Activated CD4-positive, alpha-beta T cell treated with anti-CD3 and anti-CD28 coated beads, Interleukin-2, Interleukin-6, amounts not matched to agents 100 ng/mL and 50 ng/mL, durations not matched to agents 16 hours and 8 hours (primary cell): ENCODE measurements around the gene ARMC9.
"Not testable (repeated sequence)": the region's sequence is repeated elsewhere in the genome, so short reads cannot be mapped to it uniquely, and the experiment has no call there.

ENCODE experiments used
- DNase-seq: peaks from one replicate; pipeline ENCODE4 v3.0.0-alpha.2; 2020

ARMC9 gene

DNA sequence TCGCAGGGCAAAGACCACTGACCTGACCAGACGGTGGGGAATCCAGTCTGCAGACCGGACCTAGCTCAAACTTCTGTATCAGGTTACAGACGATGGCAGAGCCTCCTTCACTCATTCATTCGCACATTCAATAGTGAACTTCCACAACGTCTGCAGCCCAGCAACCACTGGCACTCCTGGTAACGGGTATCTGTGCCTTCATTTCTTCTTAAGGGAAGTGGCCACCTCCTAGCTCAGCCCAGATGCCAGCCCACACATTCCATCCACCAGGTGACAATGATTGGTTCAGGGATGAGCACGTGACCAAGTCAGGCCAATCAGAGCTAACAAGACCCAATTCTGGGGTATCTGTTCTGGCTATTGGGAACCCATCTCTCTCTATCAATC is 15.9 kb upstream of the ARMC9 start:
- DNase-seq, result no peak

DNA sequence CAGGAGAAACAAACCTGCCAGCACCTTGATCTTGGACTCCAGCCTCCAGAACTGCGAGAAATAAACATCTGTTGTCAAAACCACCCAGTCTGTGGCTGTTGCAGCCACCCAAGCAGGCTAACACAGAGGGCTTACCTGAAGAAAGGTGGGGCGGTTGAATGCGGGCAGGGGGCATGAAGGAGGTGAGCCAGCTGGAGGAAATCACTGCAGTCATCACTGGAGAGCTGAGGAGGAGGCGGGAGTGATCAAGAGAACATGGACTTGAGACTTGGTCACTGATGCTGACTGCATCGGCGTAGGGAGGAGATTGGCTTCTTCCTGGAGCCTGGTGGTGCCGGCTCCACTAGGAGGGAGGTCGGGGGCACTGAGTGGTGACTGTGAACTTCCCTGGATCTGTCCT is 14.6 kb upstream of the ARMC9 start:
- DNase-seq, result no peak

DNA sequence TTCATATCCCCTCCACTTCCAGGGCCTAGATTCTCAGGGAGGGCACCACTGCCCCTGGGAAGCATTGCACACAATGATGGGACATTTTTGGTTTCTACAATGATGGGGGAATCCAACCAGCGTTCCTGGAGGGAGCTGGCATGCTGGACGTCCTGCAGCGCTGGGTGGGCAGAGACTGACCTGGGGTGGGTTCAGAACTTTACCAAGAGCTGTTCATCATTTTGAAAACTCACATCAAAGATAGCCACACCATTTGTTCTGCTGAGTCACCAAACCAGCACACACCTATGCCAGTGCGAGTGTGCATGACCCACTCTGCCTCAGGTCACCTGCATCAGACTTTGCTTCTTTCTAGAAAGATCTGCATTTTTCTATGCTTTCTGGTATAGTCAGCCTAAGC is 14.1 kb upstream of the ARMC9 start:
- DNase-seq, result no peak

DNA sequence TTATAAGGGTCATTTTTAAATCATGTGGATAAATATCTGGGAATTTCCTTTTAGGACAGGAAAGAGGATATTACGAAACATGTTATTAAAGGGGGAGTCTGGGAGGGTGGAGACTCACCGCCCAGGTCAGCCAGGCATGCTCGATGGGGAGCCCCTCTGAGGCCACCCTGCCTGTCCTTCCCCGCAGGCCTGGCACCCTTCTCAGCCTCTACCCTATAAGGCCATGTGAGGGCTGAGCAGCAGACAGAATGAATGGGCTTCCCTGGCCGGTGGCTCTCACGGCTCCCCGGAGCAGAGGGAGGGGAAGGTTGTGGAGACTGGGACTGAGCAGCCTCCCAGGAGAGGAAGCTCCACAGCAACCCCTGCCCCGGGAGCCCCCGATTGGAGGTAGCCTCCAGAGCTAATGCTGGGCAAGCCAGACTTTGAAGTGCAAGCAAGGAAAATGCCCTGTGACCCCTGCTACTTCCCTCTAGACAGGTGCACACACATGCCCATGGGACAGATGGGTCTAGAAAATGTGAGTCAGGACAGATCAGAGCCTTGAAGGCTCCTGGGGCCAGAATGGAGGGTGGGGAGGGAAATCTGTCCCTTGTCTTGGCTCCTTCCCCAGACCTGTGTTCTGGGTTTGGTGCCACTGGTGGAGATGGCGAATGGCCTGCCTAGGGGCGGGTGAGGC is 13.2 kb upstream of the ARMC9 start:
- DNase-seq, result no peak

DNA sequence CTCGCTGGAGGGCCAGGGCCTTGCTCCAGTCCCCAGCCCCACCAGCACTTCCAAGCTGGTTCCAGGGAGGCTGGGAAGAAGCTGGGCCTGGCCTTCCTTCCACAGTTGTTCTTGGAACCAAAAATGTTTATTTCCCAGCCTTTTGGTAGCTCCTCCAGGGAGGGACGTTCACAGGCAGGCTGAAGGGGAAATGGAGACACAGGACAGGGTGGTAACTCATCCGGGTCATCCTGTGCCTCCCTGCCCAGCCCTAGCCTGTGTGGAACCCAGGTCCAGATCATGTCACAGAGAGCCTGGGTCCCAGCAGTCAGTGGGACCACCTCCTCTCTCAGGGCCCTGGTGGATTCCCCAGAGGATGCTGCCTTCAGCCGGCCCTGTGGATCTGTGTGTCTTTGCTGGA is 12.5 kb upstream of the ARMC9 start:
- no peak for DNase-seq

DNA sequence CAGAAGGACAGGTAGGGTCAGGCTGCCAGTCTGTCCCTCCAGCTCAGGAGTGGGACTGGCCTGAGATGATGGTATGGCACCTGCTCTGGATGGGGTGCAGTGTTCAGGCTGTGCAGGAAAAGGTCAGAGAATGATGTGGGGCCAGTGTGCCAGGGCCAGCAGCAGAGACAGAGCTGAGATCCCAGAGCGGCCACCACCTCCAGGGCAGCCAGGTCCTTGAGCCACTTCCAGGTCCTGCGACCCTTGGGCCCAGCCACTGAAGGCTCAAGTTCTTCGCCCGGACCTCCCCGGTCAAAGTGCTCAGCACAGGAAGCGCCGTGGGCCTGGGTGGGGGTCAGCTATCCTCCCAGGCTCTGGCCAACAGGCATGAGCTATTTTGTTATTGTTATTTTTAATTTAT is 12.1 kb upstream of the ARMC9 start:
- DNase-seq, result no peak

DNA sequence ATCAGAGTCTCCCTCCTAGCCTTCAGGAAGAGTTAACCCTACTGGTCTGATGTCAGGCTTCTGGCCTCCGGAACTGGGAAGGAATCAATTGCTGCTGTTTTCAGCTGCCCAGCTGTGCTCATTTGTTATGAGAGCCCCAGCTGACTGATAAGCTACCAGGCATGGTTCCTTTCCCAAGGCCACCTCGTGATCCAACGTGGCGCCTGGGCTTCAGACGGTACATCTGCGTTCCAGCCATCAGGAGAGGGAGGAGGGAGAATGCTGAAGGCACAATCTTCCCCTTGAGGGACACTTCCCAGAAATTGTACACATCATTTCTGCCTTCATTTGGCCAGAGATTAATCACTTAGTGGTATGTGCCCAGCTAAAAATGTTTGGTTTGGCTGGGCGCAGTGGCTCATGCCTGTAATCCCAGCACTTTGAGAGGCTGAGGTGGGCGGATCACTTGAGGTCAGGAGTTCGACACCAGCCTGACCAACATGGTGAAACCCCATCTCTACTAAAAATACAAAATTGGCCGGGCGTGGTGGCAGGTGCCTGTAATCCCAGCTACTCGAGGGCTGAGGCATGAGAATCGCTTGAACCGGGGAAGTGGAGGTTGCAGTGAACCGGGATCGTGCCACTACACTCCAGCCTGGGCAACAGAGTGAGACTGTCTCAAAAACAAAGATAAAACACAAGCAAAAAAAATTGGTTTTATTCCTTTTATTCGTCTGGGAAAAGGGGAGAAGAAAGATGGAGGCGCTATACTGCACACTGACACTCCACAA is 10.5 kb upstream of the ARMC9 start:
- DNase-seq, result no peak

DNA sequence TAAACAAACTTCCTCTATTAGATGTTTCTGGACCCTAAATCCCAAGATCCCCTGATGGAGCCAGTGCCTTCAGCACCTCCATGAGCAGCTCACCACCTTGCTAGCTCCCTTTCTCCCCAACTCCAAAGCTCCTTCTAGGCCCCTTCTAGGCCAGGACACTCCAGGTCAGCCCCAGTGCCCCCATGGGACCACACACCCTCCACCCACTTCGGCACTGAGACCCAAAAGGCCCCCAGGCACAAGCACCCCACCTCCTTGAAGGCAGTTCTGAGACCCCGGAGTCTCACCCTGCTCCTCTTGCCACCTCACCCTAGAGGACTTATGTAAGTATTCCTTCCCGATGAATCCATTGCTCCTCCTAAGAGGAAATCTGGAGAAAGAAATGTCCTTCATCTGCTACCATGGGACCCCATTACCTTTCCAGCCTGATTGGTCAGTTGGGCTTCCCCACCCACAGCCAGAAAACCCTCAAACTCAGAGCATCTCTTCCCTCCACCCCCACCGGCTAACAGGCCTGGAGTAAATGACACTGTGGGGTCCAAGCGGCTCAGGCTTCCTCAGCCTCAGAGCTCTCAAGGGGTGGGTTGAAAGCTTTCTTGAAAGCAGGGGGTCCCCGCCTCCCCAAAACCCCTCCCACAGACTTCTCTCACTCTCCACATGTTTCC is 9.8 kb upstream of the ARMC9 start:
- DNase-seq, result no peak

DNA sequence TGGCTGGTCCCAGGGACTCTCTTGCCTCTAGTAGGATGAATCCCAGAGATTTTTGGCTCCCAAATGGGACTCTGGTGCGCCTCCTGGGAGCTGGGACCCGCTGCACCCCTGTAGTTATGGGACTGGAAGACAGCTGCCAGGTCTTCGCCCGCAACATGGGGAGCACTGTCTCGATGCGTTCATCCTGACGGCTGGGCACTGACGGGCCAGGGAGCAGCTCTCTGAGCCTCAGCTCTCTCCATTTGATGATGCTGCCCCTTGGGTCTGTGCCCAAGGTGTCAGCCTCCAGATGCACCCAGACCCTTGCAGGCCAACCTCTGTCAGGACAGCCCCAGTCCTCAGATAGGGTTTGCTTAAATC is 9.3 kb upstream of the ARMC9 start:
- DNase-seq, result no peak

DNA sequence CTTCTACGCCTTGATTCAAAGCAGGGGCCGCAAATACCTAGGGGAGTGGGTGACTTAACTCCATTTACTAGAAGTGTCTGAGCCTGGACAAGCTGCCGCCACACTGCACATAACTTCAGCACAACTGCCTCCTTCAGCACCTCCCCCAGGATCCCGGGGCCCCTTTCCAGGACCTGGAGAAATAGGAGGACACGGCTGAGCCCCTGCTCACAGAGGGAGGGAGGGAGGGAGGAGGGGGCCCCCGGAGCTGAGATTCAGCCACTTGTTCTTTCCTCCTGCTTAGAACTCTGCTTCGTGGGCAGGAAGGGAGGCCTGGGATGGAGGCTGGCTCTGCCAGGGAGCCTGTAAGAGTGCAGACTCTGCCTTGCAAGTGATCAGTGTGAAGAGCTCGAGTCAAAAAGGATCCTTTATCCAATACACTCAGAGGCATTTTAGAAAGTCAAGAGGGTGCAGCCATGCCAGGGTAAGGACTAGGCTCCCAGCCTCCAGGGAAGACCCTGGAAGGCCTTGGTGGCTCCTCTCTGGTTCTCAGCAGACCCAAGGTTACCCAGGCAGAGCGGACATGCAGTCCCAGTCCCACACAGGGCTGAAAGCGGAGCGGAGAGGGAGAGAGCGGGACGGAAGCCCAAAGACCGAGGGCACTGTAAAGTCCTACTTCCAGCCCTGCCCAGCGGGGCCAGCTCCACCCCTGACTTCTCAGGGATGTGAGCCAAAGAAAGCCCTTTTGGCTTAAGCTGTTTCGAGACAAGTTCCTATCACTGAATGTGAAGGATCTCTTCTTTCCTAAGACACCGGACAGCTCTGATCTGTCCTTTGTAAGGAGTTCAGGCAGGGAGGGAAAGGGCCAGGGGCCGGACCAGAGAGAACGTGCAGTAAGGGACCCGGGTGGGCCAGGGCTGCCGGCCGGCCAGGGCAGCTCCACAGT is 8.6 kb upstream of the ARMC9 start:
- no peak for DNase-seq

DNA sequence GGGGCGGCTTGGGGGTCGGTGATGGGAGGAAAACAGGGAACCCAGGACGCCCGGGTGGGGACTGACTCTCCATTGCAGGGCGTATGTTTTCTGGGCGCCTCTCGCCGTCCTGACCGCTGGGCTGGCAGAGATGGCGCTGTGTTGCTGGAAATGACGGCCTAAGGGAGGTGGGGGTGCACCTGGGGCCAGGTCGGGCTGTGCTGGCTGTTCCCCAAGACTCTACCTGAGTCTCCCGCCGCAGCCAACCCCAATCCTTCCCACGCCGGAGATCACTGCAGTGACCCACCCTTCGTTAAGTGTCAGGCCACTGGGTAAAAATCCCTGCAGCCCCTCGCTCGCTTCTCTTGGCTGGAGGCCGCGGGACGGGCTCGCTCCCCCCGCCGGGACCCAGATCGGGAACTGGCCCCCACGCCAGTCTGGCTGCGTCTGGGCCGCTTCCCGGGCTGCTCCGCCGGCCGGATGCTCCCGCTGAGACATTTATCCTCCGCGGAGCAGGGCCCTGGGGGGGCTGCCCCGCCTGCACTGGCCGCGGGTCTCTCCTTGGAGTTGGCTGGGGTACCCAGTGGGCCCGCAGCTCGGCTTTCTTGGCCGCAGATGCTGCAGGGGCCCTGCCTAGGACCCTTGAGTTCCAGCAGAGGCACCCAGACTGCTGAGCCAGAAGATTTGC is 7.8 kb upstream of the ARMC9 start:
- no peak for DNase-seq

DNA sequence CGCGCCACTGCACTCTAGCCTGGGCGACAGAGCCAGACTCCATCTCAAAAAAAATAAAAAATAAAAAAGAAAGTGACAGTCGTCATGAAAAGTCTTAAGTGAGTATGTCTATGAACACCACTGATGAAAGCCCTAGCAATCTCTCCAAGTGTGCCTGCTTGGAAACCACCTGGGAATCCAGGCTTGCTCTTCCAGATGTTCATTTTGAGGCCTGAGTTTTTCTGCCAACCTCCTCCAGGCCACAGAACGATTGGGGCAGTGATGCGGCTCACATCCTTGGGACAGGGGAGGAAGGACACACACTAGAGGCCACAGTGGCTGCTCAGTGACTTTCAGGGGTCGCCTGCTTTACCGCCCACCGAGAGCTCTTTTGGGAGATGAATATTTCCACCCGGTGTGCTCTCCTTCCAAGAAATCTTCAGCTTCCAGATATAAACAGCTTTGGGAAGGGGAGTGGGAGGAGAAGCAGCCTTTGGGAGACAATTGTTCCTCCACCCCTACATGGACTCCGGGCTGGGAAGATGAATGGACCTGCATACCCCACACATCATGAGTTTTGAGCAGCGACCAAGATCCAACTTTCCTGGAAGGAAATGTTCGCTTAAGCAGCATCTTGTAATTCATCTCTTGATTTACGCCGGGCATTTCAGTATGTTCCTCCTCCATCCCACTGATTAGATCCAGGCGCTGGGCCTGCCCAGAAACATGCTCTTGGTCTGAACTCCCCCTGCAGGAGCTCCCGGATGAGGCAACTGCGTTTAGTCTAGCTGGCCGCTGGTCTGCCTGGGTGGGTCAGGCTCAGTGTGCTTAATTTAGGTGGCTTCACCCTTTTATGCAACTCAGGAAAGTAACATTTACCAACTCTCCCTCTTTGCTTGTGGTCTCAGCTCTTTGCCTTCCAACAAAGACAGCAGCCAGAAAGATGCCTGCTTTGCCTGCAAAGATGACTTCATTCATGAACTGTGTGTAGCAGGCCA is 6.2 kb upstream of the ARMC9 start:
- no peak for DNase-seq

DNA sequence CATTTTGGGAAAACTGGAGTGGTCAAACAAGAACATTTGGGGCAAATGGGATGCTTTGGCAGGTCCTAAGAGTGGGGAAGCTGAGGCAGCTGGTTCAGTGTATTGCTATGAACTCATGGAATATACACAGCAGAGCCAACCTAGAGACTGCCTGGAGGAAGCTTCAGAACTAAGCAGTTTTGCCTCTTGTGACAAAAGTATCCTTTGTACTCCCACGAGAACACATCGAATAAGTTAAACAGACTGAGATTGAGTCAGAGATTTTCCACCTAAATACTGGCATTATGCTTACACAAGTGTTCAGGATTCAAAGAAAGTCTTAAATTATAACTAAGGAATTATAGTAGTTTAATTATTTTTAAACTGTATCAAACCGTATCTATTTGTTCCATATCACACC is 5.2 kb upstream of the ARMC9 start:
- no peak for DNase-seq

DNA sequence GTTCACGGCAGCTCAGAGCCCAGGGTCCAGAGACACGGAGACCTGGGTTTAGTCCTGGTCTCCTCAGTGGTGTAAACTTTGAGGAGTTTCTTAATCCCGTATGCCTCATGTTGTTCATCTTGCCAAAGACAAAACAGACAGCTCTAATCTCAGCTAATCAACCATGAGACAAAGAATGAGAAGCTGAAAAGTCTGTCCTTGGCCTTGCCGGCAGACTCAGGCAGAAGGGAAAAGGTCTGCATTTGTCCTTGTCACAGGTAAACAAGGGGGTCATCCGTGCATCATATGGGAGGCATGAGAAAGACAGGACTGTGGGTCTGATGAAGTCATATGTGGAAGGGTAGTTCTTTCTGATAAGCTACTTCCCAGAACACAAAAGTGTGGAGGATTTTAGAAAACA is 1.8 kb upstream of the ARMC9 start:
- no peak for DNase-seq

DNA sequence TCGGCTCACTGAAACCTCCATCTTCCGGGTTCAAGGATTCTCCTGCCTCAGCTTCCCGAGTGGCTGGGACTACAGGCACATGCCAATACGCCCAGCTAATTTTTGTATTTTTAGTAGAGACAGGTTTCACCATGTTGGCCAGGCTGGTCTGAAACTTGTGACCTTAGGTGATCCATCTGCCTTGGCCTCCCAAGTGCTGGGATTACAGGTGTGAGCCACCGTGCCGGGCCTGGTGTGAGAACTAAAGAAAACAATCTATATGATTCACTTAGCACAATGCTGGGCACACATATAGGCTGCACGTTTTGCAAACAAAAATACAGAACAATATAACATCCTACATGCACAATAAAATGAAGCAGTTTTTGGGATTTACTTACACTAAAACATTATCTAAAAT is 1.2 kb upstream of the ARMC9 start:
- DNase-seq, result not testable (repeated sequence)

DNA sequence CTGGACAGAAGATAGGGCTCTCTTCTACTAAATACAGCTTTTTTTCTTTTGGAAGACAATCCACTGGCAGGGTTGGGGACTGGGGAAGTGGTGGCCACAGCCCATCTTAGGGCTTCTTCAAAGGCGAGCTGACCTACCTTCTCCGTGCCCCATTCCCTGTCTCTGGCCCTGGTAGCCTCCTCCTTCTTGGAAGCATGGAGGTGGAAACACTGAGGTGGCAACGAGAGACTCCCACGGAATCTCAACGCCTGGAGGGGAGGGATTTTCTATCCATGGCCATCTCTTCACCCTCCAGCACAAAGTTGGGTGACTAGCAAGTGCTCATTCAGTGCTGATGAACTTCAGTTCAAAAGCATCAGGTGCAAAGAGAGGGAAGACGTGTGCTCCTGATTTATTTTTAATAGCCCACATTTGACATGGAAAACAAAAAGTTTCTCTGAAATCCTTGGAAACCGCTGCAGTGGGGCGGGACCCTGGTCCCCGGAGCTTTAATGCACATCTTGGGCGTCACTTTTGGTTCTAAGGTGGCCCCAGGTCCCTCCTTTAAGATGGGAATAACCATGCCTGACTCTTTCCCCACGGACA is 633 bp upstream of the ARMC9 start:
- DNase-seq, result no peak

DNA sequence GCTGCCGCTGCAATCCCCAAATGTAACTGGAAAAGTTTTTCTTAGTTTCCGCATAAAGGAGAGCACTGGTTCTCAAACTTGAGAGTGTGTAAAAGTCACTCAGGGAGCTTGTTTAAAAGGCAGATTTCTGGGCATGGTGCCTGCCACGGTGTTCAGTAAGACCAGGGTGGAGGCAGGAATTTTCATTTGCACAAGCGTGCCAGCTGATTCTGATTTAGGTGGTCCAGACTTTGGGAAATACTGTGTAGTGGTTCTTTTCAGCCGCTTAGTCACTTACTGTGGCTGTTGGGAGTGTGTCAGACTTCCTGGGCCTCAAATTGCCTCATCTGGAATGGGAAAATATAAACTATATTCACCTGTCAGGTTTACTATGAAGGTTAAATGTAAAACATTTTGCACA is 788 bp downstream of the ARMC9 start:
- DNase-seq, result no peak

DNA sequence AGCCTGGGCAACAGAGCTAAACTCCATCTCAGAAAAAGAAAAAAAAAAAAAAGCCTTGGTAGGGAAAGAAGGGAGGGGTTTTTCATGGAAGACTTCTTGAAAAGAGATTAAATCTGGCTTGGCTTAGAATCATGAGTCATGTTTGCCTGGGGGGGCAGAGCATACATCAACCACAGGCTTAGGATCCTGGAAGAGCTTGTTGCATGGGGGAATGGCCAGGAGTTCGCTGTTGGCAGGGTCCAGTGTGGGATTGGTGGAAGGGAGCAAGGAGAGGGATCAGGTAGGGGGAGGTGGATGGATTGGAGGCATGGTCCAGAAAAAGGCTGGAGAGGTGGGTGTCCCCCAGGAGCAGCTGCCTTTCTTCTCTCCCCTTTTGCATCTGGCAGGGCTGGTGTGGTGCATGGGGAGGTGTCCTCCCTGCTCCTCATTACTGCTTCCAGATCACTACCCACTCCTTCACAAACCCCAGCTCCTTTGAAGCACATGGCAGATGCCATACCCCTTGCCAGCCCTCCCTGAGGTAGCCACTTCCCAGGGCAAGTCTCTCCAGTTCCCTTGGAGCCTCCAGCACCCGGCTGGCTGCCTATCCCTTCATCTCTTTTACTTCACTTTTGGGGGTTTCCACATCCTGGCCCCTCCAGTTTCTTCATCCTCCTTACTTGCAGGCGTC is 2.5 kb downstream of the ARMC9 start:
- DNase-seq, result no peak

DNA sequence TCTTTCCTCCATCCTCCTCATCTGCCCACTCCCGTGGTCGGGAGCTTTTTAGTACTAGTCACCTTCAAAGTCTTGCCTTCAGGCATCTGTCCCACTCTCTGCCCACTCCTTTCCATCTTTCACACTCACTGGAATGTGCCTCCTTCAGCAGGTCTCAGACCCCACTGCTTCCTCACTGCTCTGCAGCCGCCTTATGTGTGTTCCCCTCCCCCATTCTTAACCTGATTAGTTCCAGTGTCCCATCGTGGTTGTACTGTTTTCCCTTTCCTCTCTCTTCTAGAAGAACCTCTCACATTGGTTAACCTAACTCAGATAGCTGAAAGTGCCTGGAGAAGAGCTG is 3.0 kb downstream of the ARMC9 start:
- no peak for DNase-seq

DNA sequence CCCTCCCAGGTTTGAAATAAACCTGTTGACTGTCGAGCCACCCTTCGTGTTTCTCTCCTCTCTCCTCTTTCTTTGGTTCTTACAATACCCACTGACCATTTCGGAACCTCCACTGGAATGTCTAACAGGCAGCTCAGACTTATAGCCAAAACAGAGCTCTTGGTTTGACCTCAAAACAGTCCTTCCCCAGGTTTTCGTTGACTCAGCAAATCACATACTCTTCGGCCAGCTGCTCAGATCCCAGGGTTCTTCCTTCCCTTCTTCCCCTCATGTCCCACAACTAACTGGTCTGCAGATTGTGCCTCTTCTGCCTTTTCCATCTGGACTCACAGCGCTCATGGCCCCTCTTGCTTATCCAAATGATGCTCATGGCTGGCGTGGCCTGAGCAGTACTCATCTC is 4.7 kb downstream of the ARMC9 start:
- DNase-seq, result no peak

DNA sequence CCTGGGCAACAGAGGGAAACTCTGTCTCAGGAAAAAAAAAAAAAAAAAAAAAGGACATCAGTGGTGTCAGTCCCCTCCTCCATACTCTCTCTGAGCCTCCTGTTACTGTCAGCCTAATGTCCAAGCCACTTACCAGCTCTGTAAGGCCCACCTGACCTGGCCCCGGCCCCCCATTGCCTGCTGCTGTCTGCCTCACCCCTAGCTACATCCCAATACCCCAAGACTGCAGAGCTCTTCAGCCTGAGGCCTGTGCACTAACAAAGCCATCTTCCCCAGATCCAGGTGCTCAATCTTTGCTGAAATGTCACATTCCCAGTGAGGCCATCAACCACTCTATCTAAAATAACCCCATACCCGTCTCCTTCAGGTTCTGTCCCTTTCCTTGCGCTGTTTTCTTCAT is 5.7 kb downstream of the ARMC9 start:
- DNase-seq, result no peak
